Stimulated activated CD4-positive, alpha-beta T cell treated with anti-CD3 and anti-CD28 coated beads, Interleukin-15, amount 100 ng/mL, for 1 hour (primary cell): Measurements from ENCODE around the gene TMEM18.

Source experiments
- DNase-seq, 2 donors: peaks; one replicate each; pipeline ENCODE4 v3.0.0-alpha.2; 2020; ENCODE audit warnings: low read depth in 1 of 2, low spot score in 1 of 2

The TMEM18 gene

GRCh38 chr2:636641-637405 is 40.4 kb downstream of the TMEM18 start:
- DNase-seq = peak in 1 of 2 donors; percentile 42

GRCh38 chr2:635687-636621 is 41.3 kb downstream of the TMEM18 start:
- DNase-seq = no peak

GRCh38 chr2:634636-635388 is 42.4 kb downstream of the TMEM18 start:
- no peak for DNase-seq

GRCh38 chr2:634041-634440 is 43.2 kb downstream of the TMEM18 start:
- no peak for DNase-seq

- DNase-seq = no peak
Measured at GRCh38 chr2:633371-633770, 43.8 kb downstream of the TMEM18 start.

GRCh38 chr2:632471-632870 is 44.7 kb downstream of the TMEM18 start:
- DNase-seq = no peak

GRCh38 chr2:631741-632140 is 45.5 kb downstream of the TMEM18 start:
- DNase-seq = no peak

GRCh38 chr2:630451-631320 is 46.5 kb downstream of the TMEM18 start:
- DNase-seq = no peak

- DNase-seq = no peak
Measured at GRCh38 chr2:629961-630360, 47.2 kb downstream of the TMEM18 start.

- DNase-seq = no peak
Measured at GRCh38 chr2:628651-629050, 48.6 kb downstream of the TMEM18 start.

GRCh38 chr2:627926-628560 is 49.2 kb downstream of the TMEM18 start:
- no peak for DNase-seq

- DNase-seq = no peak
Measured at GRCh38 chr2:627340-627709, 49.9 kb downstream of the TMEM18 start.

GRCh38 chr2:626491-627339 is 50.5 kb downstream of the TMEM18 start:
- no peak for DNase-seq

GRCh38 chr2:625415-626333 is 51.5 kb downstream of the TMEM18 start:
- no peak for DNase-seq

- no peak for DNase-seq
Measured at GRCh38 chr2:624551-625347, 52.5 kb downstream of the TMEM18 start.

- no peak for DNase-seq
Measured at GRCh38 chr2:624096-624495, 53.1 kb downstream of the TMEM18 start.
